Smooth muscle cell (in vitro differentiated cells): ENCODE data around the gene CDKN1C. TPM values are rescaled to one million over a fixed set of nuclear protein-coding genes. Genes with fewer than 3 reads are reported as not detected.

Experiments used
- DNase-seq: peaks from one replicate; lab custom pipeline; 2025; ENCODE audit not compliant: unreplicated experiment; lab: John Stamatoyannopoulos, UW
- H2AFZ ChIP-seq: fragments of 200-600 bp; sonication (generic); 2 replicates; pipeline ENCODE4 v1.6.0; 2016; ENCODE audit warnings: antibody characterized with exemption, low read depth, mild to moderate bottlenecking
- H3F3A ChIP-seq: fragments of 200-600 bp; sonication (generic); 2 replicates; pipeline ENCODE4 v1.6.0; 2017; ENCODE audit warnings: antibody characterized with exemption, low read depth
- H3K27ac ChIP-seq: fragments of 200-600 bp; sonication (generic); 2 replicates; pipeline ENCODE4 v1.5.1; 2016; ENCODE audit warnings: low read depth, mild to moderate bottlenecking
- H3K27me3 ChIP-seq: fragments of 200-600 bp; sonication (generic); 2 replicates; pipeline ENCODE4 v1.6.1; 2016; ENCODE audit warnings: low read depth, mild to moderate bottlenecking
- H3K36me3 ChIP-seq: fragments of 200-600 bp; sonication (generic); 2 replicates; pipeline ENCODE4 v1.5.1; 2016; ENCODE audit warnings: low read depth
- H3K4me1 ChIP-seq: fragments of 200-600 bp; sonication (generic); 2 replicates; pipeline ENCODE4 v1.5.1; 2016; ENCODE audit warnings: low read depth
- H3K4me2 ChIP-seq: fragments of 200-600 bp; sonication (generic); 2 replicates; pipeline ENCODE4 v1.6.0; 2016; ENCODE audit warnings: mild to moderate bottlenecking
- H3K4me3 ChIP-seq: fragments of 200-600 bp; sonication (generic); 2 replicates; pipeline ENCODE4 v1.5.1; 2016; ENCODE audit warnings: mild to moderate bottlenecking
- H3K79me2 ChIP-seq: fragments of 200-600 bp; sonication (generic); 2 replicates; pipeline ENCODE4 v1.6.0; 2016; ENCODE audit warnings: low read depth, mild to moderate bottlenecking
- H3K9ac ChIP-seq: fragments of 200-600 bp; sonication (generic); 2 replicates; pipeline ENCODE4 v1.6.0; 2016; ENCODE audit warnings: low read depth
- H3K9me3 ChIP-seq: fragments of 200-600 bp; sonication (generic); replicated peaks from 2 replicates; pipeline ENCODE4 v1.5.1; 2016; ENCODE audit warnings: low read depth
- H4K20me1 ChIP-seq: fragments of 200-600 bp; sonication (generic); 2 replicates; pipeline ENCODE4 v1.6.0; 2016; ENCODE audit warnings: low read depth
- WGBS: methylation state at CpG from one replicate; pipeline ENCODE4 v1.1.7; 2016; ENCODE audit warnings: low lambda C conversion rate; 5-methylcytosine and 5-hydroxymethylcytosine counted together
- polyA plus RNA-seq: library from polyadenylated mRNA; unstranded; fragments of >200 nt; fragmentation: Nextera tagmentation; extraction: Ambion mirVana; gene quantifications from 2 replicates; pipeline ENCODE4 v1.2.1, GENCODE V29; 2016
- total RNA-seq: library from RNA; depleted of rRNA; stranded (reverse); fragments of >200 nt; gene quantifications from 2 replicates; pipeline ENCODE4 v1.2.3, GENCODE V29; 2014
- TF ChIP-seq, protein P1 (sequence below): fragments of 200-600 bp; sonication (generic); IDR thresholded peaks from 2 replicates; pipeline ENCODE4 v1.5.1; 2017; ENCODE audit warnings: borderline replicate concordance, mild to moderate bottlenecking, antibody characterized with exemption; ENCODE audit not compliant: insufficient read depth, poor library complexity, severe bottlenecking

CDKN1C gene
- total and polyA plus RNA-seq, 2 experiments from 2014 or later, result 171 to 392 TPM

DNA sequence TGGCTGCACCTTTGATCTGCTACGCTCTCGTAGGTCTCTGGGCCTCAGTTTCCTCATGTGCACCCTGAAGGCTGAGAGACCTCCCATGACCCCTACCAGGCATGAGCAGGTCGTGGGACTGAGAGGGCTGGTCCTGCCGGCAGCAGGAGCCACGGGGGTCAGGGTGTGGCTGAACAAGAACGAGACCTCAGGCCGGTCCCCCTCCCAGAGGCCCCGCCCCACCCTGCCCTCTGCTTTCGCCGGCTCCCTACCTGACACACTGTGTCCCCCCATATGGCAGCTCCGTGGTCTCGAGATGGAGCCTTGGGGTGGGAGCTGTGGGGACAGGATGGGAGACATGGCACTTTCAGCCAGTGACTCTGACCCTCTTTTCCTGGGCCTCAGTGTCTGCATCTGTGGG is 40.6 kb downstream of the CDKN1C start:
- Histone ChIP-seq H3F3A (no peaks in the 10 kb centered on the region), H3K9me3 (no peaks in the 10 kb centered on the region), H3K4me1 (no peaks in the 10 kb centered on the region), H4K20me1 (no peaks in the 10 kb centered on the region), H2AFZ (no peak overlapping the region), H3K4me2 (no peak overlapping the region), H3K27me3 (no peaks in the 10 kb centered on the region), H3K79me2 (no peaks in the 10 kb centered on the region), H3K27ac (no peak overlapping the region), H3K36me3 (no peaks in the 10 kb centered on the region), H3K4me3 (no peak overlapping the region), H3K9ac (no peak overlapping the region)
- TF ChIP-seq, protein P1, sequence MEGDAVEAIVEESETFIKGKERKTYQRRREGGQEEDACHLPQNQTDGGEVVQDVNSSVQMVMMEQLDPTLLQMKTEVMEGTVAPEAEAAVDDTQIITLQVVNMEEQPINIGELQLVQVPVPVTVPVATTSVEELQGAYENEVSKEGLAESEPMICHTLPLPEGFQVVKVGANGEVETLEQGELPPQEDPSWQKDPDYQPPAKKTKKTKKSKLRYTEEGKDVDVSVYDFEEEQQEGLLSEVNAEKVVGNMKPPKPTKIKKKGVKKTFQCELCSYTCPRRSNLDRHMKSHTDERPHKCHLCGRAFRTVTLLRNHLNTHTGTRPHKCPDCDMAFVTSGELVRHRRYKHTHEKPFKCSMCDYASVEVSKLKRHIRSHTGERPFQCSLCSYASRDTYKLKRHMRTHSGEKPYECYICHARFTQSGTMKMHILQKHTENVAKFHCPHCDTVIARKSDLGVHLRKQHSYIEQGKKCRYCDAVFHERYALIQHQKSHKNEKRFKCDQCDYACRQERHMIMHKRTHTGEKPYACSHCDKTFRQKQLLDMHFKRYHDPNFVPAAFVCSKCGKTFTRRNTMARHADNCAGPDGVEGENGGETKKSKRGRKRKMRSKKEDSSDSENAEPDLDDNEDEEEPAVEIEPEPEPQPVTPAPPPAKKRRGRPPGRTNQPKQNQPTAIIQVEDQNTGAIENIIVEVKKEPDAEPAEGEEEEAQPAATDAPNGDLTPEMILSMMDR, result no peak
- no peak for DNase-seq
- 96% methylated on average over 6 of the region's 12 CpGs for whole genome bisulfite sequencing

DNA sequence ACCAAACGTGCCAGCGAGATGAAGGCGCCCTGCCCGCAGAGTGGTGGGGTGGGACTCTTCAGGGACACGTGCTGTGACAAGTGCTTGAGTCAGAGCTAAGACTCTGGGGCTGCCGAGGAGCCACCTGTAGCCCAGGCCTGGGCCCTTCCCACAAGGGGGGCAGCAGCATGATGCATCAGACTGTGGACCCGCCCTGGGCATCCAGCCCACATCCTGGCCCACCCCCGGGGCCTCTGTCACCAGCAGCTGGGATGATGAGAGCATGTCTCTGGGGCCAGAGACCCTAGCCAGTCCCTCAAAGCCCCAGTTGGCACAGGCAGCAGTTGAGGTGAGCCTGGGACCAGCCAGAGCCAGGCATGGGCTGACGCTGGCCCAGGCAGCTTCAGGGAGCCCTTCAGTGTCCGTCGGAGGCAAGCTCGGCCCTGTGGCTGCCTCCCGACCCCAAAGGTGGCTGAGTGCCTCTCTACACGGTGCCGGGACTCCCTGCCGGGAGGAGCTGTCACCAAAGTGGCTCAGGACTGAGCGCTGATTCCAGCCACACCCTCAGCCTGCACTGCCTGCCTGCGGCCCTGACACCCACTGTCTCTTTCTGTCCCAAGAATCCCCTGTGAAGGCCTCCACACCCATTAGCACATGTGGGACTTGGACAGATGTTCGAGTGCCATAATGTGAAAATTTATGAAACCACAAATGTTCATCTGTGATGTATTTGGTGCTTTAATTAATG is 41.3 kb downstream of the CDKN1C start:
- no peaks in the 10 kb centered on the region for H3K79me2 ChIP-seq
- H3K36me3 ChIP-seq, result no peaks in the 10 kb centered on the region
- WGBS, result 80% methylated on average over 19 of the region's 19 CpGs
- H3K4me3 ChIP-seq, result no peak overlapping the region
- no peaks in the 10 kb centered on the region for H3K9me3 ChIP-seq
- H3K27ac ChIP-seq, result no peak overlapping the region
- TF ChIP-seq, protein P1, result no peak
- H2AFZ ChIP-seq, result no peak overlapping the region
- DNase-seq, result no peak
- peaks cover 5% of the 10 kb centered on the region for H3K4me1 ChIP-seq
- no peak overlapping the region for H3K4me2 ChIP-seq
- no peaks in the 10 kb centered on the region for H3F3A ChIP-seq
- H3K9ac ChIP-seq, result no peak overlapping the region
- no peaks in the 10 kb centered on the region for H3K27me3 ChIP-seq
- H4K20me1 ChIP-seq, result no peaks in the 10 kb centered on the region

DNA sequence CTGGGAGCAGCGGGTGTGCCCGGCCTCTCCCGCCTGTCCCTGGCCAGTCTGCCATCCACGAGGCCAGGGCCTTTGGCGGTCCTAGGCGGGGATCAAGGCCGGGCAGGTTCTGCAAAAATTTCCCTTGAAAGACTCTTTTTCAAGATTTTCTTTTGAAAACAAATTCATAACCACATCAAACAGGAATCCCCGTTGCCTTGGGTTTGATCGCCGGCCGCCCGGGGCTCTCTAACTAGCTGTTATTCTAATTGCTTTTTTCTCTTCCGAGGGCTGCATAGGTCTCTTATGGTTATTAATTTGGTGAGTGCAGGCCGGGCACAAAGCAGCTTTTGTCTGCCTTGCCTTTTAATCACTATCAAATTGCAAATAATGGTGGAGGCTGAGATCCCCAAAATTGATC is 42.0 kb downstream of the CDKN1C start:
- no peaks in the 10 kb centered on the region for H3K9me3 ChIP-seq
- H3K4me1 ChIP-seq, result peaks cover 7% of the 10 kb centered on the region
- WGBS, result 83% methylated on average over 14 of the region's 14 CpGs
- no peak overlapping the region for H3K9ac ChIP-seq
- H3K27me3 ChIP-seq, result no peaks in the 10 kb centered on the region
- H3K27ac ChIP-seq, result no peak overlapping the region
- no peaks in the 10 kb centered on the region for H3F3A ChIP-seq
- DNase-seq, result no peak
- no peaks in the 10 kb centered on the region for H3K36me3 ChIP-seq
- H4K20me1 ChIP-seq, result no peaks in the 10 kb centered on the region
- no peak overlapping the region for H3K4me2 ChIP-seq
- no peaks in the 10 kb centered on the region for H3K79me2 ChIP-seq
- no peak overlapping the region for H2AFZ ChIP-seq
- no peak overlapping the region for H3K4me3 ChIP-seq
- TF ChIP-seq, protein P1, result no peak

DNA sequence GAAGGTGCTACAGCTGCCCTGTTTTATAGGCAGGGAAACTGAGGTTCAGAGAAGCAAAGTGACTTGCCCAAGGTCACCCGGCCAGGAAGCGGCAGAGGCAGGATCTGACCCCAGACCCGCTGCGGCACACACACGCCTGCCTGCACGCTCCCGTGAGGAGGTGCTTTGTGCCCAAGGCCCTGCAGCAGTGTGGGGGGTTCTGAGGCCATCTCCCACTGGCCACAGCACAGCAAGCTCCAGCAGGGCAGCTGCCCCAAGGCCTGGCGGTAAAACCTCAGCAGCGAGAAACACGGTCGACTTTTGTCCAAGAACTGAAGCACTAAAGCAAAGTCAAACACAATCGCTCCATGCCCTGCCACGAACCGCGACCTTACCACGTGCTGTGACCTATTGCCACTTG is 42.7 kb downstream of the CDKN1C start:
- Histone ChIP-seq H4K20me1 (no peaks in the 10 kb centered on the region), H2AFZ (no peak overlapping the region), H3K36me3 (no peaks in the 10 kb centered on the region), H3K27me3 (no peaks in the 10 kb centered on the region), H3K4me2 (no peak overlapping the region), H3K27ac (no peak overlapping the region), H3K4me1 (peaks cover 7% of the 10 kb centered on the region), H3K9ac (no peak overlapping the region), H3K9me3 (no peaks in the 10 kb centered on the region), H3F3A (no peaks in the 10 kb centered on the region), H3K4me3 (no peak overlapping the region), H3K79me2 (no peaks in the 10 kb centered on the region)
- no peak for DNase-seq
- TF ChIP-seq, protein P1, result no peak
- WGBS, result 97% methylated on average over 16 of the region's 16 CpGs
